GM10847 (cell line): ENCODE measurements around the gene B3GALT2.

ENCODE experiments used
- POLR2A ChIP-seq: IDR thresholded peaks from 2 replicates; pipeline ENCODE4 v1.6.1; 2011; ENCODE audit not compliant: insufficient read length; ENCODE audit errors: extremely low read depth

Gene B3GALT2

DNA sequence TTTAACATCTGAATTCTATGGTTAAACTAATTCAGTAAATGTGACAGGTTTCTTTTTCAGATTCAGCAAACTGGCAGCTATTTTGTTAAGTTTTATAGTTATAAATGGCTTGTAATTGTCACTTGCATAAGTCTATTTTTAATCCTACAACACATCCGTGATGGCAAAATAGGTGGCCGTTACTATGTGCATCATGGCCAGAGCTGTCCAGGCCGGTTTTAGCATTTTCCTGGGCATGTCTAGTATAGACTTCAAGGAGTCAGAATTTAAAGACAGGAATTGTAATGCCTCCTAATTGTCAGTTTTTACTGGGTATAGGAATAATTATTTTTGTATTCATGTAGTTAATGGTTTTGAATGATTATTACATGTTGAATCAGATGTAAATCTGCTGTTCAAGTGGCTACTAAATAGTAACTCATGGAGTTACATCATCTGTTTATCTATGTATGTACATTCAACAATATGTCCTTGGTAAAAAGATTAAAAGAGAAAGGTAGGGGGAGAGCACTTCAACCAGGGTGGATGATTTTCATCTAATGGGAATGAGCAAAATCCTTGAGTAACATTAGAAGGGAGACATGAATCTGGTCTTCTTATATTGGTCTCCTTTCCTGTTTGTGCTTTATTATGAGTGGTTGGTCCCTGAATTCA is 3.2 kb upstream of the B3GALT2 start:
- no peak for TF ChIP-seq POLR2A

DNA sequence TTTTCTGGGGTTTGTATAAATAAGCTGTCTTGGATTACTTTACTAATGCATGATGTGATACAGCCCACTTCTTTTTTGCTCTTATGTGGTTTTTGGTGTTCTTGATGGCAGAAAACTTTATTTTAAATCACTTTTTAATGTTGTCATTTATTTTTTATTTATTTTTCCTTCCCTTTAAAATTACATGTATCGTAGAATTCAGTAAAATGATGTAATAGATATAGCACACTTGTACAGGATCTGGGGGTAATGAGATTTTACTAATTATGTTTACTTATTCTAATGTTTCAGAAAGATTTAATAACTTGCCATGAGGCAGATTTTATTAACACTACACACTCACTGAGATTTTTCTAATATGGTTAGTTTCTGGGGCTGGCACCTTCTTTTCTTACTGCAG is 701 bp upstream of the B3GALT2 start:
- no peak for TF ChIP-seq POLR2A

DNA sequence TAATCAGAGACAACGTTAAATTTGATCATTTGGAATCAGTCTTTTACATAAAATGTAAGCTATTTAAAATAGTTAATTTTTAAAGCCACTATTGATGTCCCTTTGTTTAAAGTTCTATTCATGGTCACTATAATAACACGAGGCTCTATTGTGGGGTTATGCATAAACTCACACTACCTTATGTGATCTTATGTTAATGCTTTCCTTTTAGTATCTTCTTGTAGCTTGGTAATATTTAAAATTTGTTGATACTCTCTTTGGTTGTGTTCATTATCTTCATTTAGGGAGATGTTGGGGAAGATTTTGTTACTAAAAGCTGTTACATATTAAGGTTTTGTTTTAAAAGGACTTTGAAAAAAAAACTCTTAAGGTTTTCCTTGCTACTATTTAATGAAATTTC is 1.2 kb downstream of the B3GALT2 start:
- no peak for TF ChIP-seq POLR2A

GRCh38 chr1:193184776-193185175 is 1.6 kb downstream of the B3GALT2 start:
- no peak for TF ChIP-seq POLR2A

DNA sequence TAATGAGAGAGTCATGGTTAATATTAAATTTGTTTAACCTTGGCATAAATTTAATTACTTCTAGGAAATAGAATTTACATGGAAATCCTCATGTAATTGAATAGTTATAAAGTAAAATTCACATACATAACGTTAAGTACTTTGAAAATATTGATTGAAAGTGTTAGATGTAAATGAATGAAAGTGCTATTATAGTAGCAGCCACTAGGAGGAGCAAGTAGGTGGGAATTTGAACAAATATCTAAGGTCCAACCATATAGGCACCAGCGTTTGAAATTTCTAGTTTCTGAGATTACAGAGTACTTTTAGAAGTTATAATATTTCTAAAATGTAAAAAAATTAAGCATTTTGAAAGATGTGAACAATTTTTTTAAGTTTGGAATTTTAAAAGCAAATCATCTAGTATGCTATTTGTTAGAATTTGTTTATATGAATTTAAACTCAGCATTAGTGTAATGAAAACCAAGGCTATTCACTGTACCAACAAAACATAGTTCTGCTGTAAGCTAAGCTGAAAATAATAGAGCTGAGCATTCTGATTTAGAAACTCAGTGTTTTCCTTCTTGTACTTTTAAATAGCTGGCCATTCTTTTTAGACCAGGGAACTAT is 3.3 kb downstream of the B3GALT2 start:
- TF ChIP-seq POLR2A, result no peak

DNA sequence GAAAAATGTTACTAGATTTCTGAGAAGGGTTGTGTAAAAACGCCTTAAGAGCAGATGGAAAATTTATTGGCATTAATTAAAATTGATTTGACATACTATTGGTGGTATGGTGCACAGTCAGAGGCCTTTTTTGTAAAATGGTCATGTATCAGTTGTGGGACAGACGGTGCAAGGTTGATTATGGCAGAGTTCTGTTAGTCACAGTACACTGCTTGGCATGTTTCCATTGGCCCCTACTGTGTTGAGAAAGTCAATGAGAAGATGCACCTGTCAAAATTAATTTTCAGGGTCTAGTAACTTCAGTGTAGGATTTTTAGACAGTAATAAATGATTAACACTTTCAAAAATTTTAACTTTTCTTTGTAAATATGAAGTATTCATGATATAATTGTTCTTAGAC is 4.4 kb downstream of the B3GALT2 start:
- no peak for TF ChIP-seq POLR2A

- no peak for TF ChIP-seq POLR2A
Measured at GRCh38 chr1:193181536-193181935, 4.9 kb downstream of the B3GALT2 start.

DNA sequence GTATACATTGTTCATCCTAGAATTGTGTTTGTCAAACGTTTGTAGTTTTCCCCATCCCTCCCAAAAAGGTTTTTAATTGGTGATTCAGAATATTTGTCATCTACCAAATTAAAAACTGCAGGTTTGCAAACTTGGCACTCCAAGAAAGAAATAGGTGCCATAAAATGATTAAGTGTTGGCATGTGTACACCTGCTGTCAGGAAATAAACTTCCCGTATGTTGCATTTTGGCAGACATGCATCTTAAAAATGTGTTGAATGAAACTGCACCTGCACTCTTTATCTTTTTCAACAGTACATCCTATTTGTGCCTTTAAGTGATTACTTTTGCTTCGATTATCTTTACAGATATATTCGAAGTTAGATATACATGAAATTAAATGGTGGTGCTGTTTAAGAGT is 7.3 kb downstream of the B3GALT2 start:
- no peak for TF ChIP-seq POLR2A

DNA sequence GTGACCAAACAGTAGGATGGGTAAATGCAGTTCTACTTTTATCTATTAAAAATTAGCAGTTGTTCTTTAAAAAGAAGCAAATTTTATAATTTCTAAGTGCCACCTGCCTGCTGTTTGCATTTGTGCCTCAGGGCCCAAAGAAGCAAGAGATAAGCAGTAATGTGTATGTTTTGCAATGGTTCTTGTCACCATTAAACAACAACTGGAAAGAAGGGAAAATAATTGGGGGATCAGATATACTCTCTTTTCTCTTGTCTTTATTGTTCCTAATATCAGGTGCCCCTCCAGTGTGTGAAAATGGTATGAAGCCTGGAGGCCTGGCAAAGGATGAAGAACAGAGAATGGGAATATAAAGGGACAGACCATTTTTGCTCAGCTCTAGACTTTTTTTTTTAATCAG is 9.6 kb downstream of the B3GALT2 start:
- TF ChIP-seq POLR2A, result no peak

DNA sequence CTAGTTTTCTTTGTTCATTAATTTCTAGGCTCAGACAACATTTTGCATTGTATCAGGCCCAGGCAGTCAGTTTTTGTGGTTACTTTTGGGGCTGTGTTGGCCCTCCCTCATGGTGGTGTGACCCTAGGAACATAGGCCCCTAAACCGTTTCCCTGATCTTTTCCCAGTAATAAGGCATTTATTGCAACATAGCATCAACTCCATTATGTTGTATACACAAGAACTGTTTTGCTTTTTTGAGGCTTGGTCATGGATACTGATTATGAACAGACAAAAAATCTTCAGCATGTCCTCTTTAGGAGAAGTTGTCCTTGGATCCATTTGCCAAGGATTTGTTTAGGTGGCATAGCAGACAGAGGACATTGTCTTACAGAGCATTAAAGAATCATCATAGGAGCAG is 10.3 kb downstream of the B3GALT2 start:
- TF ChIP-seq POLR2A, result no peak

DNA sequence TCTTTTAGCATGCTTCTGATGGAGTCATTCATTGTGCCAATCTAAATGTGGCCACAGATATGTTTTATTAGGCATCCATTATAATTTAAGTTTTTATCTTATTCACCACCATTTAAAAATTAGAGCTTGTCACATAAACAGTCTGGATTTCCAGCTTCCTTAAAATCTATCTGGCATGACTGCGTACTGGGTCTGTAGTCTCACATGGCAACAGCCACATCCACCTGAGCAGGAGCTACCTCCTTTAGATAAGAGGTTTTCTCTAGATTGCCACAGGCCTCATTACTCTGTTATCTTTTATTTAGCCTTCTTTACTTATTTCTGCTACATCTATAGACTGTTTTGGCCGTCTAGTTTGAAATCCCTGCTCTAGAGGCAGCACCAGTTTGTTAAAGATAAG is 29.1 kb downstream of the B3GALT2 start:
- no peak for TF ChIP-seq POLR2A

GRCh38 chr1:193156822-193157142 is 29.6 kb downstream of the B3GALT2 start:
- no peak for TF ChIP-seq POLR2A

- TF ChIP-seq POLR2A, result no peak
Measured at GRCh38 chr1:193156117-193156821, 30.1 kb downstream of the B3GALT2 start.

DNA sequence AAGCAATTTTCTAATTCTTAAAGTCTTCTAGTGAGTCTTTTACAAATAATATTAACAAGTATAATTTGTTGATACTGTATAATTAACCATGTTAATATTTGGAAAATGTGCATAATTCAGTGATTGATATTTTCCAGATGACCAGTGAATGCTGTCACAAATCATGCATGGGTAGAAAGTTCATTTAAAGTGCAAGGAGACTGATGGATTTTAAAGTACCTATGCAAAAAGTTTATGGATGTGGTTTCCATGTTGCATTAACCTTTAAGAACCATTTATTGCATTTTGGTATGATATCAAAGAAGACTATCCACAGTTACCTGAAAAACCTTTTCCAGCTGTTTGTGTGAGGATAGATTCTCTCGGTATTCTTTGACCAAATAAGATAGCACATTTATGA is 41.4 kb downstream of the B3GALT2 start:
- TF ChIP-seq POLR2A, result no peak

DNA sequence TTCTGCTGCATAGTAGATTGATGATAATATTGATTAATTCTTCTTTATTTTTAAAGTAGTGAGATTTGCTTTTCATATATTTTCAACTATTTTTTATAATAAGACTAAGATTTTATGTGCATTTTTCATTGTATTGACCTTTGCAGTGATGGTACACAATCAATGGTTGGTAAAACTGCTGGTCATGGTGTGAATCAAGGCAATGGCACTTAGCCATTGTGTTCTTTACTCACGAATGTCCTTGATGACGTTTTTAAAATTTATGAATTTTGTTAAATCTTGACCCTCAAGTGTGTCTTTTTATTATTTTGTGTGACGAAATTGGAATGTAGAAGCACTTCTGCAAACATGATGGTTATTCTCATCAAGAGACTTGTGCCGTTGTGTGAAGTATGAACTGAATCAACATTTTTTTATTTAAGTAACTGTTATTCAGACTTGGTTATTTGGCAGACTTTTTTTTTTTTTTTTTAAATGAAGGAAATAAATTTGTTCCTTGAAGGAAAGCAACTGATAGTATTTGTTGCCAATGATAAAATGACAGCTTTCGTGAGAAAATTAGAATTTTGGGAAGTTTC is 42.0 kb downstream of the B3GALT2 start:
- no peak for TF ChIP-seq POLR2A

- no peak for TF ChIP-seq POLR2A
Measured at GRCh38 chr1:193143285-193143684, 43.1 kb downstream of the B3GALT2 start.
